Panc1 (cell line): ENCODE measurements around the gene STXBP3. TPM values are rescaled to one million over a fixed set of nuclear protein-coding genes. Genes with fewer than 3 reads are reported as not detected.

Source experiments
- ATAC-seq: fragments of 200-7000 bp; cut with Tn5 transposase; 2 replicates; pipeline ENCODE4 v1.9.1; 2020; ENCODE audit warnings: mild to moderate bottlenecking, moderate library complexity
- BruUV-seq: library from RNA; stranded (reverse); fragments of 400-500 nt; replicated peaks from 2 replicates; lab custom pipeline; 2021; lab: Mats Ljungman, UMichigan
- CTCF ChIA-PET: fragments of 300-600 bp; sonication (Branson Sonifier 250); formaldehyde crosslinking; loops from one replicate; lab custom pipeline; 2022; ENCODE audit warnings: antibody characterized with exemption; lab: Charles Lee
- POLR2A ChIA-PET: fragments of 300-600 bp; sonication (Branson Sonifier 250); formaldehyde crosslinking; loops from one replicate; lab custom pipeline; 2022; ENCODE audit warnings: antibody characterized with exemption; lab: Charles Lee
- DNase-seq: peaks from one replicate; pipeline ENCODE4 v3.0.0-alpha.2; 2010; ENCODE audit warnings: low read depth, low spot score
- H3K27ac ChIP-seq: 2 replicates; pipeline ENCODE4 v1.5.1; 2011; ENCODE audit warnings: mild to moderate bottlenecking, low read length, inconsistent platforms
- H3K27me3 ChIP-seq: fragments of 200-500 bp; sonication (Bioruptor generic); 2 replicates; pipeline ENCODE4 v1.6.0; 2014; ENCODE audit warnings: low read length, inconsistent platforms; ENCODE audit not compliant: control insufficient read depth, insufficient read depth
- H3K36me3 ChIP-seq: fragments of 200-500 bp; sonication (Bioruptor generic); 2 replicates; pipeline ENCODE4 v1.5.1; 2014; ENCODE audit warnings: inconsistent platforms, mild to moderate bottlenecking, low read length, moderate library complexity; ENCODE audit not compliant: control insufficient read depth, insufficient read depth
- H3K4me1 ChIP-seq: 2 replicates; pipeline ENCODE4 v1.5.1; 2011; ENCODE audit warnings: inconsistent platforms, mild to moderate bottlenecking, low read length, moderate library complexity; ENCODE audit not compliant: control insufficient read depth, insufficient read depth
- H3K4me3 ChIP-seq, 2 experiments: 2 replicates each; pipeline ENCODE4 v1.5.1; 2011 to 2012; ENCODE audit warnings: low read depth in 2 of 2, low read length in 2 of 2, mild to moderate bottlenecking in 2 of 2, inconsistent platforms in 1 of 2, moderate library complexity in 1 of 2
- H3K9me3 ChIP-seq: fragments of 200-500 bp; sonication (Bioruptor generic); 2 replicates; pipeline ENCODE4 v1.5.1; 2014; ENCODE audit warnings: low read depth, mild to moderate bottlenecking, inconsistent platforms, low read length, moderate library complexity; ENCODE audit not compliant: control insufficient read depth, insufficient read depth
- POLR2AphosphoS5 ChIP-seq: IDR thresholded peaks from 2 replicates; pipeline ENCODE4 v1.6.1; 2012; ENCODE audit warnings: mild to moderate bottlenecking, low read depth, low read length, moderate library complexity
- SIN3A ChIP-seq: IDR thresholded peaks from 2 replicates; pipeline ENCODE4 v1.6.1; 2012; ENCODE audit warnings: low read depth, mild to moderate bottlenecking, low read length, moderate library complexity, borderline replicate concordance; ENCODE audit not compliant: insufficient read depth
- TCF7L2 ChIP-seq: IDR thresholded peaks from 2 replicates; pipeline ENCODE4 v1.6.1; 2011; ENCODE audit warnings: mild to moderate bottlenecking, low read depth, low read length, inconsistent platforms
- in situ Hi-C: cut with HindIII; loops from 2 replicates; pipeline ENCODE4 v1.10.0; 2016; ENCODE audit warnings: low sequenced_read_pairs, low pct_unique_long_range_greater_than_20kb
- intact Hi-C: fragments of 100-400 bp; cut with micrococcal nuclease; formaldehyde crosslinking; loops from one replicate; pipeline ENCODE4 v1.10.0; 2022; ENCODE audit not compliant: unreplicated experiment
- total RNA-seq: library from RNA; stranded (reverse); gene quantifications from one replicate; pipeline ENCODE4 v1.2.1, GENCODE V29; 2021; ENCODE audit not compliant: unreplicated experiment
- TF ChIP-seq, protein P1 (sequence below), 2 experiments: IDR thresholded peaks; 2 replicates each; pipeline ENCODE4 v1.6.1; 2011 to 2012; ENCODE audit warnings: low read depth in 2 of 2, control low read depth in 1 of 2, low read length in 1 of 2, mild to moderate bottlenecking in 1 of 2, moderate library complexity in 1 of 2; ENCODE audit not compliant: insufficient read depth in 1 of 2
- TF ChIP-seq, protein P2 (sequence below): fragments of 450-650 bp; IDR thresholded peaks from 2 replicates; pipeline ENCODE4 v1.5.1; 2017; ENCODE audit warnings: mild to moderate bottlenecking

Gene STXBP3
- total RNA-seq, 1 experiment from 2014 or later, result 27.7 TPM

DNA sequence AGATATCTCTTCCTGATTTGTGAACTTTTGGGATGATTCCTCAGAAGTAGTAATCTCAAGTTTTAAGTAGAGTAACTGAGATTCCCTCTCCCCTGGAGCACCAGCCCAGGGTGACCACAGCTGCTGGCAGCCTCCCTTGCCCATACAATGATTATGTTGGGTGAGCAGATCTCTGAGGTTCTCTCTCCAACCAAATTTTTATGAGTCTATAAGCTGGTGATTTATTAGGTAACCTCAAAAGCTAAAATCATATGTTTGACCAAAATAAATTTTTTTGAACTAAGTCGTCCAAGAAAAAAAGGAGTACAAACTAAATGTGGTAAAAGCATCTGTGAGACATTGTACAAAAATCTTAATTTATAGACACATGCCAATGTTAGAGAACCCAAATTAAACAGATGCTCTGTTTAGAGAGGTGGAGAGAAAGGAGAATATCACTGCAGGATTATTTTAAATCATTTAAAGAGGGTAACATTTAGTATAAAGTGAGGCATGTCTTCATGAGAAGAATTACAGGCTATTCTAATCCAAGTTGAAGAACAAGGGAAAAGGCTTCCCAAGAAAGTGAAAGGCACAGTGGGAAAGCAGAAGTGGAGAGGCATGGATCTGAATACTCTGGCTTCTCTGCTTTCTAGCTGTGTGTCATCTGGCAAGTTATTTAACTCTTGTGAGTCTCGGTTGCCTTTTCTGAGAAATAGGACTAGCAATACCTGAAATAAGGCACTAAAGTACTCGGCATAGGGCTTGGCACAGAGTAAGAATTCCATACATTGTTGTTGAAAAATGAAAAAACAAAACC, 107.9 kb downstream of the STXBP3 start:
- no peak for ATAC-seq
- CTCF ChIA-PET, result no interaction called here
- POLR2A ChIA-PET, result no interaction called here
- intact Hi-C loops (no loop called here), in situ Hi-C loops (no loop called here)
- Histone ChIP-seq H3K36me3 (no peaks in the 10 kb centered on the region), H3K27ac (no peak overlapping the region), H3K27me3 (no peaks in the 10 kb centered on the region), H3K4me3 (no peak overlapping the region), H3K4me1 (no peaks in the 10 kb centered on the region), H3K9me3 (no peaks in the 10 kb centered on the region)
- no TSS peak for BruUV-seq
- TF ChIP-seq, protein P1, sequence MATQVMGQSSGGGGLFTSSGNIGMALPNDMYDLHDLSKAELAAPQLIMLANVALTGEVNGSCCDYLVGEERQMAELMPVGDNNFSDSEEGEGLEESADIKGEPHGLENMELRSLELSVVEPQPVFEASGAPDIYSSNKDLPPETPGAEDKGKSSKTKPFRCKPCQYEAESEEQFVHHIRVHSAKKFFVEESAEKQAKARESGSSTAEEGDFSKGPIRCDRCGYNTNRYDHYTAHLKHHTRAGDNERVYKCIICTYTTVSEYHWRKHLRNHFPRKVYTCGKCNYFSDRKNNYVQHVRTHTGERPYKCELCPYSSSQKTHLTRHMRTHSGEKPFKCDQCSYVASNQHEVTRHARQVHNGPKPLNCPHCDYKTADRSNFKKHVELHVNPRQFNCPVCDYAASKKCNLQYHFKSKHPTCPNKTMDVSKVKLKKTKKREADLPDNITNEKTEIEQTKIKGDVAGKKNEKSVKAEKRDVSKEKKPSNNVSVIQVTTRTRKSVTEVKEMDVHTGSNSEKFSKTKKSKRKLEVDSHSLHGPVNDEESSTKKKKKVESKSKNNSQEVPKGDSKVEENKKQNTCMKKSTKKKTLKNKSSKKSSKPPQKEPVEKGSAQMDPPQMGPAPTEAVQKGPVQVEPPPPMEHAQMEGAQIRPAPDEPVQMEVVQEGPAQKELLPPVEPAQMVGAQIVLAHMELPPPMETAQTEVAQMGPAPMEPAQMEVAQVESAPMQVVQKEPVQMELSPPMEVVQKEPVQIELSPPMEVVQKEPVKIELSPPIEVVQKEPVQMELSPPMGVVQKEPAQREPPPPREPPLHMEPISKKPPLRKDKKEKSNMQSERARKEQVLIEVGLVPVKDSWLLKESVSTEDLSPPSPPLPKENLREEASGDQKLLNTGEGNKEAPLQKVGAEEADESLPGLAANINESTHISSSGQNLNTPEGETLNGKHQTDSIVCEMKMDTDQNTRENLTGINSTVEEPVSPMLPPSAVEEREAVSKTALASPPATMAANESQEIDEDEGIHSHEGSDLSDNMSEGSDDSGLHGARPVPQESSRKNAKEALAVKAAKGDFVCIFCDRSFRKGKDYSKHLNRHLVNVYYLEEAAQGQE (IDR thresholded peaks at IDR 0.05; ENCODE audit: insufficient read depth in 1 of 2, low read depth in 2 of 2, low read length in 1 of 2), result no peak
- TF ChIP-seq, protein P2, sequence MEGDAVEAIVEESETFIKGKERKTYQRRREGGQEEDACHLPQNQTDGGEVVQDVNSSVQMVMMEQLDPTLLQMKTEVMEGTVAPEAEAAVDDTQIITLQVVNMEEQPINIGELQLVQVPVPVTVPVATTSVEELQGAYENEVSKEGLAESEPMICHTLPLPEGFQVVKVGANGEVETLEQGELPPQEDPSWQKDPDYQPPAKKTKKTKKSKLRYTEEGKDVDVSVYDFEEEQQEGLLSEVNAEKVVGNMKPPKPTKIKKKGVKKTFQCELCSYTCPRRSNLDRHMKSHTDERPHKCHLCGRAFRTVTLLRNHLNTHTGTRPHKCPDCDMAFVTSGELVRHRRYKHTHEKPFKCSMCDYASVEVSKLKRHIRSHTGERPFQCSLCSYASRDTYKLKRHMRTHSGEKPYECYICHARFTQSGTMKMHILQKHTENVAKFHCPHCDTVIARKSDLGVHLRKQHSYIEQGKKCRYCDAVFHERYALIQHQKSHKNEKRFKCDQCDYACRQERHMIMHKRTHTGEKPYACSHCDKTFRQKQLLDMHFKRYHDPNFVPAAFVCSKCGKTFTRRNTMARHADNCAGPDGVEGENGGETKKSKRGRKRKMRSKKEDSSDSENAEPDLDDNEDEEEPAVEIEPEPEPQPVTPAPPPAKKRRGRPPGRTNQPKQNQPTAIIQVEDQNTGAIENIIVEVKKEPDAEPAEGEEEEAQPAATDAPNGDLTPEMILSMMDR, result no peak
- TF ChIP-seq SIN3A (no peak), TCF7L2 (no peak), POLR2AphosphoS5 (no peak)
- DNase-seq, result no peak

GRCh38 chr1:108856994-108857393, 110.5 kb downstream of the STXBP3 start, which contains the start of gene AKNAD1:
TSS of gene AKNAD1 (minus strand) at chr1:108857094. CDS start at chr1:108852664, 4,430 bp downstream.
- BruUV-seq, result no TSS peak
- in situ Hi-C loops, result no loop called here
- ATAC-seq (no peak), DNase-seq (no peak)
- no peaks in the 10 kb centered on the region for H3K4me1 ChIP-seq
- H3K4me3 ChIP-seq, result no peak within 1 kb of the TSS
- no peaks in the 10 kb centered on the region for H3K9me3 ChIP-seq
- TF ChIP-seq TCF7L2 (no peak), SIN3A (no peak), POLR2AphosphoS5 (no peak)
- TF ChIP-seq, protein P1 (IDR thresholded peaks at IDR 0.05; ENCODE audit: insufficient read depth in 1 of 2, low read depth in 2 of 2, low read length in 1 of 2), result no peak
- TF ChIP-seq, protein P2, result no peak
- no peak within 1 kb of the TSS for H3K27ac ChIP-seq
- no peaks in the 10 kb centered on the region for H3K27me3 ChIP-seq
- intact Hi-C loops, result no loop called here
- H3K36me3 ChIP-seq, result no peaks in the 10 kb centered on the region
- CTCF ChIA-PET, result no interaction called here
- POLR2A ChIA-PET, result no interaction called here
